Duodenal mucosa (tissue), 2 donors: ENCODE measurements around the gene SLC7A10.
"Not testable (repeated sequence)": the region's sequence is repeated elsewhere in the genome, so short reads cannot be mapped to it uniquely, and the experiment has no call there.

Experiments used
- H3K27ac ChIP-seq: one replicate; pipeline ENCODE4 v1.7.0; 2013; ENCODE audit warnings: low read depth, low read length
- H3K27me3 ChIP-seq, 2 donors: one replicate each; pipeline ENCODE4 v1.7.0; 2013; ENCODE audit warnings: low read length in 2 of 2, control low read depth in 1 of 2; ENCODE audit not compliant: insufficient read depth in 2 of 2, control insufficient read depth in 1 of 2
- H3K36me3 ChIP-seq, 2 donors: one replicate each; pipeline ENCODE4 v1.7.0; 2013; ENCODE audit warnings: low read length in 2 of 2, control low read depth in 1 of 2; ENCODE audit not compliant: insufficient read depth in 2 of 2, control insufficient read depth in 1 of 2
- H3K4me1 ChIP-seq, 2 donors: one replicate each; pipeline ENCODE4 v1.7.0; 2013; ENCODE audit warnings: low read length in 2 of 2, control low read depth in 1 of 2; ENCODE audit not compliant: insufficient read depth in 2 of 2, control insufficient read depth in 1 of 2
- H3K4me3 ChIP-seq, 2 donors: one replicate each; pipeline ENCODE4 v1.7.0; 2013; ENCODE audit warnings: low read length in 2 of 2, low read depth in 1 of 2
- H3K9ac ChIP-seq, 2 donors: one replicate each; pipeline ENCODE4 v1.7.0; 2013; ENCODE audit warnings: low read length in 2 of 2, low read depth in 1 of 2
- H3K9me3 ChIP-seq, 2 donors: one replicate each; pipeline ENCODE4 v1.7.0; 2013; ENCODE audit warnings: low read length in 2 of 2, control low read depth in 1 of 2; ENCODE audit not compliant: control insufficient read depth in 1 of 2

SLC7A10 gene

DNA sequence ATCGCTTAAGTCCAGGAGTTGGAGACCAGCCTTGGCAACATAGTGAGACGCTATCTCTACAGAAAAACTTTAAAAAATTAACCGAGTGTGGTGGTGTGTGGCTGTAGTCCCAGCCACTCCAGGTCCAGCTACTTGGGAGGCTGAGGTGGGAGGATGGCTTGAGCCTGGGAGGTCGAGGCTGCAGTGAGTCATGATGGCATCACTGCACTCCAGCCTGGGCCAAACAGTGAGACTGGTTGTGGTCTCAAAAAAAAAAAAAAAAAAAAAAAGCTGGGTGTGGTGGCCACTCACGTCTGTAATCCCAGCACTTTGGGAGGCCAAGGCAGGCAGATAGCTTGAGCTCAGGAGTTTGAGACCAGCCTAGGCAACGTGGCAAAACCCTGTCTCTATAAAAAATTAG lies 59.6 kb downstream of the SLC7A10 start:
- not testable (repeated sequence) for H3K27ac ChIP-seq, H3K9me3 ChIP-seq, H3K27me3 ChIP-seq, H3K4me1 ChIP-seq, H3K4me3 ChIP-seq, H3K36me3 ChIP-seq, H3K9ac ChIP-seq

DNA sequence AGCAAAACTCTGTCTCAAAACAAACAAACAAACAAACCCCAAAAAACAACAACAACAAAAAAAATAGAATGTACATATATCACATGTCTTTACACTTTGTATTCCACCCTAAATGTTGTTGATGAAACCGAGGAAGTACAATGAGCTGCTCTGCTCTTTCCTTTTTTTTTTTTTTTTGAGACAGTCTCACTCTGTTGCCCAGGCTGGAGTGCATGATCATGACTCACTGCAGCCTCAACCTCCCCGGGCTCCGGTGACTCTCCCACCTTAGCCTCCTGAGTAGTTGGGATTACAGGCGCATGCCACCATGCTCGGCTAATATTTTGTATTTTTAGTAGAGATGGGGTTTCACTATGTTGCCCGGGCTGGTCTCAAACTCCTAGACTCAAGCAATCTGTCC lies 62.2 kb downstream of the SLC7A10 start:
- no peak overlapping the region for H3K27ac ChIP-seq
- no peaks in the 10 kb centered on the region for H3K36me3 ChIP-seq
- no peaks in the 10 kb centered on the region for H3K27me3 ChIP-seq
- no peak overlapping the region for H3K4me3 ChIP-seq
- peaks cover 0 to 8% of the 10 kb centered on the region in 2 donors for H3K4me1 ChIP-seq
- no peak overlapping the region for H3K9ac ChIP-seq
- H3K9me3 ChIP-seq, result no peaks in the 10 kb centered on the region

DNA sequence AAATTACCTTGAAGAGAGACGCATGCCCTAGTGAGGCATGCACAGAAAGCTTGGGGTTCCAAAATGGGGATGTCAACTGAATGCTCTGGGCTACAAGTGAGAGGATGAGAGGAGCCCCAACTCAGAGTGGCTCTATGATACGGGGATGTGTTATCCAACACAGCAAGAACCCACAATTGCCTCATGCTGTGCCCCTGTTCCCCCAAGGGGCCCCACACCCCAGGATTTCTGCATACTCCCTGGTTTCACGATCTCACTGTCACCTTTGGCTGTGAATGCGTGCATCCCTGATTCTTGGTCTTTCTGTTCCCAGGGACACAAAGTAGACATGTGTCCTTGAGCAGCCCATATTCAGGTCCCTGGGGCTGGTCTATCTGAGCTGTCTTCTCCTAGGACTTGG lies 64.4 kb downstream of the SLC7A10 start:
- Histone ChIP-seq H3K36me3 (no peaks in the 10 kb centered on the region), H3K27ac (no peak overlapping the region)

DNA sequence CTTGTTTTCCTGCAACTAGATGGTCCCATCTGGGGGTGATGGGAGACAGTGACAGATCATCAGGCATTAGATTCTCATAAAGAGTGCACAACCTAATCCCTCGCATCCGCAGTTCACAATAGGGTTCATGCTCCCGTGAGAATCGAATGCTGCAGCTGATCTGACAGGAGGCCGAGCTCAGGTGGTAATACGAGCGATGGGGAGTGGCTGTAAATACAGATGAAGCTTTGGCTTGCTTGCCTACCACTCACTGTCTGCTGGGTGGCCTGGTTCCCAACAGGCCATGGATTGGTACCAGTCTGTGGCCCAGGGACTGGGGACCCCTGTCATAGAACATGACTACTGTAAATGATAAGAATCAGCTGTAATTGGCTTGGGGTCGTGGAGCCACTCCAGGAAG lies 65.8 kb downstream of the SLC7A10 start:
- Histone ChIP-seq H3K9ac (no peak overlapping the region), H3K36me3 (no peaks in the 10 kb centered on the region), H3K27ac (no peak overlapping the region), H3K9me3 (no peaks in the 10 kb centered on the region), H3K27me3 (no peaks in the 10 kb centered on the region), H3K4me1 (peaks cover 0 to 8% of the 10 kb centered on the region in 2 donors), H3K4me3 (no peak overlapping the region)

More for the DNA sequence above, 64.4 kb downstream of the SLC7A10 start:
- H3K4me3 ChIP-seq, result no peak overlapping the region
- H3K27me3 ChIP-seq, result no peaks in the 10 kb centered on the region
- H3K9ac ChIP-seq, result no peak overlapping the region
- H3K4me1 ChIP-seq, result peaks cover 0 to 8% of the 10 kb centered on the region in 2 donors
- no peaks in the 10 kb centered on the region for H3K9me3 ChIP-seq

DNA sequence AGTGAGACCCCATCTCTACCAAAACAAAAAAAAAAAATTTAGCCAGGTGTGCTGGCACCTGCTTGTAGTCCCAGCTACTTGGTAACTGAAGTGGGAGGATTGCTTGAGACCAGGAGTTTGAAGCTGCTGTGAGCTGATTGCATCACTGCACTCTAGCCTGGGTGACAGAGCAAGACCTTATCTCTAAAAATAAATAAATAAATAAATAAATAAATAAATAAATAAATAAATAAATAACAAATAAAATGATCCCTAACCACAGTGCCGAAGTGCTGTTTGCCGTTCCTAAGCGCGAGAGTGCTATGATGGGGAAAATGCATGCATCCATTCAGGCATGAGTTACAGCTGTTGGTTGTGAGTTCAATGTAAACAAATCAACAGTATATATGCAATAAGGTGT lies 66.5 kb downstream of the SLC7A10 start:
- Histone ChIP-seq H3K36me3 (no peaks in the 10 kb centered on the region), H3K9me3 (no peaks in the 10 kb centered on the region), H3K27ac (no peak overlapping the region), H3K27me3 (no peaks in the 10 kb centered on the region), H3K4me3 (no peak overlapping the region), H3K9ac (no peak overlapping the region), H3K4me1 (peaks cover 0 to 8% of the 10 kb centered on the region in 2 donors)
